GM12878 (cell line): ENCODE results near the gene SYNJ2.

Experiments
- ASH2L ChIP-seq: fragments of 300-600, 200-600 bp; sonication (generic); IDR thresholded peaks from 2 replicates; pipeline ENCODE4 v1.6.1; 2017; ENCODE audit warnings: low read depth, mild to moderate bottlenecking, borderline replicate concordance
- ATF2 ChIP-seq: IDR thresholded peaks from 2 replicates; pipeline ENCODE4 v1.6.1; 2012; ENCODE audit warnings: low read length, inconsistent platforms
- CREB1 ChIP-seq: IDR thresholded peaks from 2 replicates; pipeline ENCODE4 v1.6.1; 2012; ENCODE audit warnings: low read depth, mild to moderate bottlenecking, inconsistent platforms
- CTCF ChIP-seq, 3 experiments: IDR thresholded peaks in 2 of 3; conservative IDR thresholded peaks in 1 of 3; 2 replicates each; pipeline ENCODE4 v1.5.1; 2011; ENCODE audit warnings: low read depth in 3 of 3, low read length in 3 of 3, mild to moderate bottlenecking in 3 of 3, control low read depth in 2 of 3, moderate library complexity in 2 of 3, inconsistent platforms in 1 of 3, mixed read lengths in 1 of 3; ENCODE audit not compliant: control insufficient read depth in 2 of 3, insufficient read depth in 1 of 3; ENCODE audit errors: extremely low read depth in 1 of 3
- EP300 ChIP-seq, 2 experiments: fragments of 150-350 bp in 1 of 2; IDR thresholded peaks; 2 replicates each; pipeline ENCODE4 v1.6.1; 2011 to 2012; ENCODE audit warnings: low read depth in 2 of 2, low read length in 2 of 2, borderline replicate concordance in 1 of 2, improper control_type of control experiment in 1 of 2, inconsistent platforms in 1 of 2; ENCODE audit not compliant: control insufficient read depth in 1 of 2
- FOXM1 ChIP-seq: IDR thresholded peaks from 2 replicates; pipeline ENCODE4 v1.6.1; 2012; ENCODE audit warnings: low read depth, mild to moderate bottlenecking, inconsistent platforms, low read length, moderate library complexity
- GABPA ChIP-seq: IDR thresholded peaks from 2 replicates; pipeline ENCODE4 v1.6.1; 2014; ENCODE audit warnings: antibody characterized with exemption, low read depth, mild to moderate bottlenecking, inconsistent platforms
- NFXL1 ChIP-seq: fragments of 450-650 bp; IDR thresholded peaks from 2 replicates; pipeline ENCODE4 v1.6.1; 2017; ENCODE audit warnings: antibody characterized with exemption, mild to moderate bottlenecking, borderline replicate concordance
- ZNF274 ChIP-seq: IDR thresholded peaks from one replicate; pipeline ENCODE4 v1.8.0; 2011; ENCODE audit not compliant: insufficient read length, insufficient read depth

- TF ChIP-seq FOXM1 = no peak
- no peak for TF ChIP-seq ZNF274
- no peak for TF ChIP-seq GABPA
- no peak for TF ChIP-seq CTCF (IDR thresholded peaks at IDR 0.05 in 2 of 3, conservative IDR thresholded peaks at IDR 0.05 in 1 of 3; ENCODE audit: control insufficient read depth in 2 of 3, extremely low read depth in 1 of 3, insufficient read depth in 1 of 3, low read depth in 3 of 3, low read length in 3 of 3)
- TF ChIP-seq ASH2L = no peak
- TF ChIP-seq CREB1 = no peak
- TF ChIP-seq NFXL1 = no peak
- no peak for TF ChIP-seq ATF2
- no peak for TF ChIP-seq EP300 (IDR thresholded peaks at IDR 0.05; ENCODE audit: borderline replicate concordance in 1 of 2, control insufficient read depth in 1 of 2, low read depth in 2 of 2, low read length in 2 of 2)
Measured at GRCh38 chr6:158033751-158034702, 52.4 kb downstream of the SYNJ2 start.
